K562 (cell line): ENCODE results near the gene DIP2C. TPM values are rescaled to one million over a fixed set of nuclear protein-coding genes. Genes with fewer than 3 reads are reported as not detected.

Experiments
- E2F1 ChIP-seq: sonication (generic); formaldehyde crosslinking; IDR thresholded peaks from 2 replicates; pipeline ENCODE4 v1.8.1; 2023; ENCODE audit warnings: mild to moderate bottlenecking, missing genetic modification reagents, moderate library complexity
- LEF1 ChIP-seq: fragments of 450-650 bp; IDR thresholded peaks from 2 replicates; pipeline ENCODE4 v1.6.1; 2016; ENCODE audit warnings: mild to moderate bottlenecking
- NFRKB ChIP-seq: fragments of 450-650 bp; IDR thresholded peaks from 2 replicates; pipeline ENCODE4 v1.6.1; 2016; ENCODE audit warnings: low read depth
- PML ChIP-seq: IDR thresholded peaks from 2 replicates; pipeline ENCODE4 v1.6.1; 2012; ENCODE audit warnings: low read length, inconsistent platforms
- PTTG1 ChIP-seq: fragments of 450-650 bp; IDR thresholded peaks from 2 replicates; pipeline ENCODE4 v1.6.1; 2016; ENCODE audit warnings: low read depth, mild to moderate bottlenecking, missing genetic modification characterization, missing compliant biosample characterization
- REST ChIP-seq, 2 experiments: fragments of 450-650 bp; formaldehyde crosslinking in 1 of 2; IDR thresholded peaks; 2 replicates each; pipeline versions ENCODE4 v1.4.0 to v1.6.1; 2014 to 2020; ENCODE audit warnings: mild to moderate bottlenecking in 2 of 2, borderline replicate concordance in 1 of 2, low read depth in 1 of 2
- RFX1 ChIP-seq: fragments of 450-650 bp; IDR thresholded peaks from 2 replicates; pipeline ENCODE4 v1.6.1; 2016; ENCODE audit warnings: mild to moderate bottlenecking, moderate library complexity
- UBTF ChIP-seq, 2 experiments: IDR thresholded peaks; 2 replicates each; pipeline ENCODE4 v1.6.1; 2012; ENCODE audit warnings: improper control_type of control experiment in 2 of 2, low read depth in 2 of 2, low read length in 2 of 2, borderline replicate concordance in 1 of 2
- ZNF57 ChIP-seq: fragments of 450-650 bp; formaldehyde crosslinking; IDR thresholded peaks from 2 replicates; pipeline ENCODE4 v1.4.0; 2020; ENCODE audit warnings: mild to moderate bottlenecking, moderate library complexity
- polyA plus RNA-seq, 8 experiments: library from polyadenylated mRNA; depleted of rRNA in 4 of 8; stranded (reverse) in 5 of 8; unstranded in 3 of 8; fragments of >200 nt; fragmentation: Nextera tagmentation in 2 of 8; fragmentation: Illumina TruSeq in 1 of 8; extraction: Ambion mirVana in 2 of 8; extraction: Trizol in 1 of 8; gene quantifications; 2 replicates each; pipeline versions ENCODE4 v1.2.1 to v1.2.3, GENCODE V29; 2011 to 2014; ENCODE audit warnings: inconsistent platforms in 1 of 8, missing spikeins in 1 of 8
- total RNA-seq, 7 experiments: library from RNA; depleted of rRNA in 6 of 7; stranded (reverse); fragments of >200 nt in 6 of 7; fragmentation: Illumina TruSeq in 2 of 7; extraction: Trizol in 2 of 7; gene quantifications; 2 replicates each; pipeline versions ENCODE4 v1.2.1 to v1.2.3, GENCODE V29; 2011 to 2021; ENCODE audit warnings: low replicate concordance in 1 of 7
- TF ChIP-seq, protein P1 (sequence below): sonication (generic); formaldehyde crosslinking; IDR thresholded peaks from 2 replicates; pipeline ENCODE4 v1.9.0; 2022; ENCODE audit warnings: mild to moderate bottlenecking, missing genetic modification reagents

DIP2C gene
- total and polyA plus RNA-seq, 9 of the 15 experiments (the other 6 are each of a cell fraction or from before 2014, with no cell fraction given) = 0.01 TPM; not detected in 8

GRCh38 chr10:283140-283479 is 406.4 kb downstream of the DIP2C start (continued):
- no peak for TF ChIP-seq REST (IDR thresholded peaks at IDR 0.05; ENCODE audit: borderline replicate concordance)
- TF ChIP-seq REST (CRISPR knock-in tag; IDR thresholded peaks at IDR 0.05; ENCODE audit: low read depth) = no peak
- no peak for TF ChIP-seq ZNF57 (CRISPR knock-in tag)
- no peak for TF ChIP-seq E2F1
- TF ChIP-seq PTTG1 (tag) = no peak
- no peak for TF ChIP-seq RFX1
- TF ChIP-seq LEF1 = no peak
- TF ChIP-seq UBTF (IDR thresholded peaks at IDR 0.05; ENCODE audit: borderline replicate concordance in 1 of 2, low read depth in 2 of 2, low read length in 2 of 2) = no peak
- TF ChIP-seq PML = no peak
- TF ChIP-seq, protein P1, sequence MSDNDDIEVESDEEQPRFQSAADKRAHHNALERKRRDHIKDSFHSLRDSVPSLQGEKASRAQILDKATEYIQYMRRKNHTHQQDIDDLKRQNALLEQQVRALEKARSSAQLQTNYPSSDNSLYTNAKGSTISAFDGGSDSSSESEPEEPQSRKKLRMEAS (CRISPR knock-in tag) = no peak
- no peak for TF ChIP-seq NFRKB
